Brain microvascular endothelial cell (primary cell): Measurements from ENCODE around the gene CFAP206.

Experiments
- DNase-seq: peaks from one replicate; pipeline ENCODE4 v3.0.0-alpha.2; 2020
- H3K27ac ChIP-seq: fragments of 250-450 bp; sonication (Bioruptor Pico); 2 replicates; pipeline ENCODE4 v1.5.1; 2020; ENCODE audit warnings: mild to moderate bottlenecking, moderate library complexity
- H3K27me3 ChIP-seq: fragments of 250-450 bp; sonication (Bioruptor Pico); replicated peaks from 2 replicates; pipeline ENCODE4 v1.5.1; 2020; ENCODE audit warnings: mild to moderate bottlenecking
- H3K36me3 ChIP-seq: fragments of 250-450 bp; sonication (Bioruptor Pico); replicated peaks from 2 replicates; pipeline ENCODE4 v1.5.1; 2020; ENCODE audit warnings: mild to moderate bottlenecking
- H3K4me3 ChIP-seq: 2 replicates; pipeline ENCODE4 v1.5.1; 2011; ENCODE audit warnings: low read depth, mild to moderate bottlenecking, control low read depth, low read length, moderate library complexity
- in situ Hi-C: cut with HindIII; loops from 2 replicates; pipeline ENCODE4 v1.10.0; 2017; ENCODE audit warnings: low sequenced_read_pairs, low pct_ligation_motif_present
- TF ChIP-seq, protein P1 (sequence below): IDR thresholded peaks from 2 replicates; pipeline ENCODE4 v1.5.1; 2011; ENCODE audit warnings: low read depth, mild to moderate bottlenecking, moderate library complexity, low read length, control low read depth, inconsistent platforms; ENCODE audit errors: missing control alignments

CFAP206 gene

DNA sequence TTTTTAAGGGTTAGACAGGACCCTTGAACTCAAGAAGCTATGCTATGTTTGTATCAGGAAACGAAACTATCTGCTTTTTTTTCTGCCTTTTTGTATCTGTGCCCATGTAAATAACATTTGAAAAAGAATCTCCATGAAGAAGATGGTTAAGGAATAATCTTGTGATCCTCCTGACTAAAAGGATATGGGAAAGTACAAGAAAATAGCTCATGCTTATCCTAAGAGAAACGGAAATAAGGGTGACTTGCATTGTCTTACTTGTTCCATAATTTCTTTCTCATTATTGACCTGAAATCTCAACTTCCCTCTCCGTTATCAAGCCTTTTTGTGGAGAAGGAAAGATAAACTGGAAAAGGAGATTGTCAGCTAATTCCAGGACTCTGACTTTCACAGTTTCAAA lies 5.9 kb upstream of the CFAP206 start:
- Histone ChIP-seq H3K27me3 (no peaks in the 10 kb centered on the region), H3K27ac (no peak overlapping the region), H3K36me3 (no peaks in the 10 kb centered on the region), H3K4me3 (no peak overlapping the region)
- in situ Hi-C loops: no loop called here
- TF ChIP-seq, protein P1, sequence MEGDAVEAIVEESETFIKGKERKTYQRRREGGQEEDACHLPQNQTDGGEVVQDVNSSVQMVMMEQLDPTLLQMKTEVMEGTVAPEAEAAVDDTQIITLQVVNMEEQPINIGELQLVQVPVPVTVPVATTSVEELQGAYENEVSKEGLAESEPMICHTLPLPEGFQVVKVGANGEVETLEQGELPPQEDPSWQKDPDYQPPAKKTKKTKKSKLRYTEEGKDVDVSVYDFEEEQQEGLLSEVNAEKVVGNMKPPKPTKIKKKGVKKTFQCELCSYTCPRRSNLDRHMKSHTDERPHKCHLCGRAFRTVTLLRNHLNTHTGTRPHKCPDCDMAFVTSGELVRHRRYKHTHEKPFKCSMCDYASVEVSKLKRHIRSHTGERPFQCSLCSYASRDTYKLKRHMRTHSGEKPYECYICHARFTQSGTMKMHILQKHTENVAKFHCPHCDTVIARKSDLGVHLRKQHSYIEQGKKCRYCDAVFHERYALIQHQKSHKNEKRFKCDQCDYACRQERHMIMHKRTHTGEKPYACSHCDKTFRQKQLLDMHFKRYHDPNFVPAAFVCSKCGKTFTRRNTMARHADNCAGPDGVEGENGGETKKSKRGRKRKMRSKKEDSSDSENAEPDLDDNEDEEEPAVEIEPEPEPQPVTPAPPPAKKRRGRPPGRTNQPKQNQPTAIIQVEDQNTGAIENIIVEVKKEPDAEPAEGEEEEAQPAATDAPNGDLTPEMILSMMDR: no peak
- no peak for DNase-seq

DNA sequence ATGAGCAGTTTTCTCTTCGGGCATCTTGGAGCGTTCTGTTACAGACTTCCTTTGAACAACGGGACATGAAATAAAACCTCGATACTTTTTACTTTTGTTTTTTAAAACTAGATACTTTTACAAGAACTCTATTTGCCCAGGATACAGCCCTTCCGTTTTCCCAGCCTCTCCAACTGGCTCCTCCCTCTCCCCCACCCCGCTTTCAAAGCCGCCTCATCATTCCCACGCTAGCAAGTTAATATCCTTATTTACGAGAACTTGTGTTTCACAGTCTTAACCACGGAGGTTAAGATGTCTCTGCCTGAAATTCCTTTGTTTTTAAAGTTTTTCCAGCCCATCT lies 241 bp upstream of the CFAP206 start:
- TF ChIP-seq, protein P1: no peak
- Histone ChIP-seq H3K27me3 (no peaks in the 10 kb centered on the region), H3K27ac (peak overlapping the region; percentile 76), H3K36me3 (no peaks in the 10 kb centered on the region), H3K4me3 (peak overlapping the region; percentile 73)
- in situ Hi-C loops: no loop called here
- DNase-seq: peak; percentile 51

DNA sequence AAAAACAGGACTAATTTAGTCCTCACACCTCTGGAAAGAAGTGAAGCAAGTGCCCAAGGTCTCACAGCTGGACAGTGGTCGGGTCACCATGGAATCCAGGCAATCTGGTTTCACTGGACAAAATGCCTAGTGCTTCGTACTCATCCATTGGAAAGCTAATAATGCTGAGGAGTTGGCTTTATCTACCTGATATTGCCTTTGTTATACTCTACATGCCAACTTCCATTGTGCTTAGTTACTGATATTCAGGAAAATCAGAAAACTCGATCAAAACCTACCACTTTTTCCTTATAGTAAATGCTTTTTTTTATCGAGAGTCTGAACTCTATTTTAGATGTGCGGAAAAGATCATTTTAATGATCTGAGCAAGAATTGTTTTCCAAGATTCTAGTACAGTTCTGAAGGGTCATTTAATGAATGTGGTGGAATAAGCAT lies 966 bp downstream of the CFAP206 start:
- TF ChIP-seq, protein P1: no peak
- no peak for DNase-seq
- Histone ChIP-seq H3K4me3 (peak overlapping the region; percentile 73), H3K27me3 (no peaks in the 10 kb centered on the region), H3K27ac (no peak overlapping the region), H3K36me3 (no peaks in the 10 kb centered on the region)
- in situ Hi-C loops: no loop called here

DNA sequence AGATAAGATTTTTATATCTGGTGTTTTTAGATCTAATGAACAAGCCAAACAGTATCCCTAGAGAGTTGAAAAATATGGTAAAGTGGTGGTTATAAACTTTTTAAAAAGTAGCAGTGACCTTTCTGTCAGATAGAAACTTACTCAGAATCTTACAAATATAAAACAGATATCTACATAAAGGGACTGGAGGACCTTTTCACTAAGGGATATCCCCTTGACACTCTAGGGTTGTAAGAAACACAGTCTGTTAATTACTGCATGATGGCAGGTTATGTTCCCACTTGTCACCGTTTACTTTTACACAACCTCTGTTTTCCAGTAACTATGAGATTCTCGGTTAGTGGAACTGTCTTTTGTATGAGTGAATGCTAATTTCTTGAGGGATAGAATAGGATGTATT lies 11.5 kb downstream of the CFAP206 start:
- TF ChIP-seq, protein P1: no peak
- no peak for DNase-seq
- no peaks in the 10 kb centered on the region for H3K36me3 ChIP-seq
- H3K27ac ChIP-seq: no peak overlapping the region
- H3K4me3 ChIP-seq: no peak overlapping the region
- in situ Hi-C loops: no loop called here
- H3K27me3 ChIP-seq: no peaks in the 10 kb centered on the region

DNA sequence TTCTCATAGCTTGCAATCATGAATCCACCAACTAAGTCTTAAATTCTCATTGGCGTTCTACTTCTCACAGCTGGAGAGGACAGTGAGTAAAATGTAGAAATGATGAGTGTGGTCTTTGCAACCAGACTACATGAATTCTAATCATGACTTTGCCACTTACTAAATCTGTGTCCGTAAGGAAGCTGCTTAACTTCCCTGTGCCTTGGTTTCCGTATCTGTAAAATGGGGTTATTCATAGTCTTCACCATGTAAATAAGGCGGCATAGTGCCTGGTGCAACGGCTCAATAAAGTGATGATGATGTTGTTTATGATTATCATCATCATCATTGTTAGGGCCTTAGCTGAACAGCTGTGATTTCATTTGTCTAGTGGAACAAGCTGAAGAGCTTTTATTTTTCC lies 12.6 kb downstream of the CFAP206 start:
- H3K27me3 ChIP-seq: no peaks in the 10 kb centered on the region
- in situ Hi-C loops: no loop called here
- no peak overlapping the region for H3K4me3 ChIP-seq
- no peaks in the 10 kb centered on the region for H3K36me3 ChIP-seq
- H3K27ac ChIP-seq: no peak overlapping the region
- no peak for DNase-seq
- TF ChIP-seq, protein P1: no peak

DNA sequence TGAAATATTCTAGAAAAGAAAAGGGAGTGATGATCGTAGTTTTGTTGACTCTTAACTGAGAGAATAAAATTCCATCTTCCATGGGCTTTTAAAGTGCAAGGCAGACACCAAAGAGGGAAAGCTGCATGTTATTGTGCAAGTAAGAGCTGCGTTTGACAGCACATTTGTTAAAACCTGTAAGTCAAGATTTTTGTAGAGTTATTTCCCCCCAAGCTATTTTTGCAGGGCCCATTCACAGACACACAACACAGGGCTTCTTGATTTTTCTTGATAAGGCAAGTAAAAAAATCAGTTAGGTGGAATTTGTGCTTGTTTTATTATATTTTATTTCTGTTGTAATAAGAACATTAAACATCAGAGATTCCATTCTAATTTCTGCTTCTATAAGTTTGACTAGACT lies 13.8 kb downstream of the CFAP206 start:
- H3K4me3 ChIP-seq: no peak overlapping the region
- in situ Hi-C loops: no loop called here
- no peak overlapping the region for H3K27ac ChIP-seq
- TF ChIP-seq, protein P1: no peak
- DNase-seq: no peak
- H3K27me3 ChIP-seq: no peaks in the 10 kb centered on the region
- H3K36me3 ChIP-seq: no peaks in the 10 kb centered on the region
